Thyroid gland (tissue), 4 donors: ENCODE measurements around the gene NTF3. TPM values are rescaled to one million over a fixed set of nuclear protein-coding genes. Genes with fewer than 3 reads are reported as not detected.

Experiments
- DNase-seq, 2 donors: peaks; one replicate each; pipeline ENCODE4 v3.0.0-alpha.2; 2019
- H3K27ac ChIP-seq, 3 donors: fragments of 200-600 bp; sonication (generic); 1 replicate in 2 of 3; 2 replicates in 1 of 3; pipeline ENCODE4 v1.5.1; 2016 to 2019; ENCODE audit warnings: mild to moderate bottlenecking in 1 of 3, moderate library complexity in 1 of 3
- H3K27me3 ChIP-seq: fragments of 200-600 bp; sonication (generic); one replicate; pipeline ENCODE4 v1.5.1; 2019
- H3K36me3 ChIP-seq, 2 donors: fragments of 200-600 bp; sonication (generic); one replicate each; pipeline ENCODE4 v1.5.1; 2016 to 2019
- H3K4me1 ChIP-seq, 2 donors: fragments of 200-600 bp; sonication (generic); one replicate each; pipeline ENCODE4 v1.5.1; 2017 to 2019
- H3K4me3 ChIP-seq, 3 donors: fragments of 200-600 bp; sonication (generic); replicated peaks in 1 of 3; 1 replicate in 2 of 3; 2 replicates in 1 of 3; pipeline ENCODE4 v1.5.1; 2016; ENCODE audit warnings: mild to moderate bottlenecking in 1 of 3
- H3K9me3 ChIP-seq: fragments of 200-600 bp; sonication (generic); one replicate; pipeline ENCODE4 v1.5.1; 2017
- CTCF ChIP-seq, 6 experiments: fragments of 200-600 bp in 3 of 6; fragments of 450-650 bp in 3 of 6; sonication (generic) in 3 of 6; IDR thresholded peaks; one replicate each; pipeline ENCODE4 v1.5.1; 2016 to 2019; ENCODE audit warnings: antibody characterized with exemption in 6 of 6, mild to moderate bottlenecking in 2 of 6, inconsistent platforms in 1 of 6, moderate library complexity in 1 of 6
- POLR2A ChIP-seq, 2 donors: fragments of 450-650 bp; IDR thresholded peaks; one replicate each; pipeline ENCODE4 v1.6.1; 2017; ENCODE audit warnings: antibody characterized with exemption in 2 of 2, mild to moderate bottlenecking in 2 of 2, moderate library complexity in 1 of 2
- WGBS, 2 donors: methylation state at CpG; one replicate each; pipeline ENCODE4 v1.1.5; 2017; 5-methylcytosine and 5-hydroxymethylcytosine counted together
- intact Hi-C: fragments of 100-400 bp; cut with DNase I; formaldehyde crosslinking; loops from one replicate; pipeline ENCODE4 v1.15.1; 2023
- total RNA-seq, 4 donors: library from RNA; depleted of rRNA; stranded (reverse); fragments of >200 nt; gene quantifications; one replicate each; pipeline ENCODE4 v1.2.3, GENCODE V29; 2016

The NTF3 gene
- total RNA-seq, 4 donors from 2014 or later, result not detected

DNA sequence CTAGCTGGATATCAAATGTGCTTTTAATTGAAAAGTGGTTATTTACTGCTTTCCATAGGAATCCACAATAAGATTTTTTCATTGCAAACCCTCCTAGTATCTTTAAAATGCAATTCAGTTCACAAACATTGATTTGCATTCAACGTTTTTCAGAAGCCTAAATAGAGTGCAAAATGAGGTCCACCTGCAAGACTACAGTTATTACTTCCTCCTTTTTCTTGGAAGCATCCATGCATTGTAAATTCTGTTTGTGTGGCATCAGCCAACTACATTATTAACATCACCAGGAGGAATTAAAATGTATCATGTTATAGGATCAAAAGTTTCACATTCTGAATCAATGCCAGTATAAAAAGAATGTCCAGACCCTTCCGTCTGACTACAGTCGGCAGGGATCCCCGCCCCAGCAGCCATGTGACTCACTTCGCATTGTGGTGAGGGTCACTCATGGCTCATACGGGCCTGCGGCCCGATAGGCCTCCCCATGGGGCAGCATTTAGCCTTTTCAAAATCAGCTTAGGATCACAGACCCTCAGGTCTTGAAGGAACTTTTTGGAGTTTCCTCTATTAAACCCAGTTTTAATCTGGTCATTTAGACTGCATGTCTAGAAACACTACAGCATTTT lies 46.3 kb downstream of the NTF3 start:
- DNase-seq, result no peak
- Histone ChIP-seq H3K4me1 (no peaks in the 10 kb centered on the region), H3K9me3 (no peaks in the 10 kb centered on the region), H3K27ac (no peak overlapping the region), H3K36me3 (no peaks in the 10 kb centered on the region), H3K4me3 (no peak overlapping the region), H3K27me3 (no peaks in the 10 kb centered on the region)
- WGBS, 2 donors, result 70 to 77% methylated on average over 8 of the region's 8 CpGs
- intact Hi-C loops, result no loop called here
- TF ChIP-seq POLR2A (IDR thresholded peaks at IDR 0.05) (no peak), CTCF (IDR thresholded peaks at IDR 0.05) (no peak)

DNA sequence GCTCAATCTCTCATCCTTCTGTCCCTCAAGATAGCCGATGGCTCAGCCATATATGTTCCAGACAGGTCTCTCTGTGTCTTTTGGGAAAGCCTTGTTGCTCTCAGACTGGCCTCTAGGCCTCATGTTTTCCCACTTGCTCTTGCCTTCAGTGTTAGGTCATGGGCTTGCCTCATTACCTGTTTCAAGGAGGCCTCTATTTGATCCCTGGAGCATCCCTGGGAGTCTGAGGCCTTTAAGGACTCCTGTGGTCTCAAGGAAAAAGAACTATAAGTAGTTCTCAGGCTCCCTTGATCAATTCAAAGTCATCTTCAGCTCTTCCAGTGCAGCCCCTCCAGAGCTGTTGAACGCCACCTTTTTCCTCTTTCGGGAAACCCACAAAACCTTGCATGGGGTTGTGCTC lies 47.9 kb downstream of the NTF3 start:
- Histone ChIP-seq H3K4me1 (no peaks in the 10 kb centered on the region), H3K4me3 (no peak overlapping the region), H3K36me3 (no peaks in the 10 kb centered on the region), H3K27ac (no peak overlapping the region), H3K9me3 (no peaks in the 10 kb centered on the region), H3K27me3 (no peaks in the 10 kb centered on the region)
- WGBS, 2 donors, result 69 to 79% methylated on average over 3 of the region's 3 CpGs
- DNase-seq, result no peak
- intact Hi-C loops, result no loop called here
- no peak for TF ChIP-seq POLR2A (IDR thresholded peaks at IDR 0.05)
- no peak for TF ChIP-seq CTCF (IDR thresholded peaks at IDR 0.05)

DNA sequence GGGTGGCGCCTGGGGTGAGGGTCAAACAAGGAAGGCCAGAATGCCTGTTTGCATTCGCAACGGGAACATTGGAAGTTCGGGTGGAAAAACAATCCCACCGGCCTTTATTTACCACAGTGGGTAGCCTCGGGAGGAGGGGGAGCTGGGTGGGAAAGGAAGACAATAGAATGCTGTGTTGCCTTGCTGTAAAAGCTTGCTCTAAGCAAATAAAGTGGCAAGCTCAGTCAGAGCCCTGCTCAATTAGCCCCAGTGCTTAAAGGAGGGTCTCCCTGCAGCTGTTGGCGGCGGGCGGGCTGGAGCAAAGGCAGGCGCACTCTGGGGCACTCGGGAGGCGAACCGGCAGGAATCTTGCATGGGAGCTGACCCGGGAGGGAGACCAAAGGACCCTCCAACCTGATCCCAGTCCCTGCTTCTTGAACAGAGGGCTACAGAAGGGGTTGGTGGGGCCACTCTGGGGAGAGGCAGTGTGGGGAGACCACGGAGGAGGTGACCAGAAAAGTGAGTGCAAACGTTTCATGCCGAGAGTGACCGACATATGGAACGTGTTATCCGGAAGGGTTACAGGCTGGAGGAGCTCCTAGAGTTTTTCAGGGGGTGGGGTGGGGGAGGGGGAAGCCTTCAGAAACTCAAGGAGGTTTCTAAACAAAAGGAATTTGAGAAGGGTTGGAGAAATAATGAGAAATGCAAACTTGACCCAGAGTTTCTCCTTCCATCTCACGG lies 48.5 kb downstream of the NTF3 start:
- H3K27me3 ChIP-seq, result no peaks in the 10 kb centered on the region
- no peaks in the 10 kb centered on the region for H3K9me3 ChIP-seq
- intact Hi-C loops, result no loop called here
- WGBS, 2 donors, result 42 to 46% methylated on average over 21 of the region's 21 CpGs
- DNase-seq, result no peak
- no peaks in the 10 kb centered on the region for H3K4me1 ChIP-seq
- H3K27ac ChIP-seq, result no peak overlapping the region
- no peak overlapping the region for H3K4me3 ChIP-seq
- no peaks in the 10 kb centered on the region for H3K36me3 ChIP-seq
- TF ChIP-seq POLR2A (IDR thresholded peaks at IDR 0.05) (no peak), CTCF (IDR thresholded peaks at IDR 0.05) (no peak)

- DNase-seq, result no peak
- WGBS, 2 donors, result 11 to 36% methylated on average over 10 of the region's 10 CpGs
- H3K4me1 ChIP-seq, result no peaks in the 10 kb centered on the region
- no peak for TF ChIP-seq CTCF (IDR thresholded peaks at IDR 0.05)
- no peak for TF ChIP-seq POLR2A (IDR thresholded peaks at IDR 0.05)
- H3K4me3 ChIP-seq, result no peak overlapping the region
- no peaks in the 10 kb centered on the region for H3K9me3 ChIP-seq
- H3K27me3 ChIP-seq, result no peaks in the 10 kb centered on the region
- no peaks in the 10 kb centered on the region for H3K36me3 ChIP-seq
- intact Hi-C loops, result no loop called here
- no peak overlapping the region for H3K27ac ChIP-seq
These were observed 49.0 kb downstream of the NTF3 start for GRCh38 chr12:5480938-5481303.

DNA sequence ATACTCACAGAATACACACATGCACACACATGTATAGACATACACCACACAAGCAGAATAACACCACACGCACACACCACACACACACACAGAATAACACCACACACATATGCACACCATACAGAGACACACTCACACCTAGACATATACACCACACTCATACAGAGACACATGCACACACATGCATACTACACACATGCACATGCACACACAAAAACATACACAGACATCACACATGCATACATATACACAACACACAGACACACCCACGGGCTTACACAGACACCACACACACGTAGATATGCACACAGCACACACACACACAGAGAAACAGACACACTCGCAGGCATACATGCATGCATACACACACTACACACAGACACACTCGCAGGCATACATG lies 49.7 kb downstream of the NTF3 start:
- H3K27ac ChIP-seq, result no peak overlapping the region
- WGBS, 2 donors, result 89 to 92% methylated on average over 5 of the region's 5 CpGs
- no peak for TF ChIP-seq POLR2A (IDR thresholded peaks at IDR 0.05)
- no peak for TF ChIP-seq CTCF (IDR thresholded peaks at IDR 0.05)
- H3K36me3 ChIP-seq, result no peaks in the 10 kb centered on the region
- H3K4me3 ChIP-seq, result no peak overlapping the region
- intact Hi-C loops, result no loop called here
- H3K4me1 ChIP-seq, result no peaks in the 10 kb centered on the region
- no peak for DNase-seq
- no peaks in the 10 kb centered on the region for H3K9me3 ChIP-seq
- H3K27me3 ChIP-seq, result no peaks in the 10 kb centered on the region
